Epithelial cell of proximal tubule (primary cell): ENCODE data around the gene UBE2H. TPM values are rescaled to one million over a fixed set of nuclear protein-coding genes. Genes with fewer than 3 reads are reported as not detected.
"Not testable (repeated sequence)": the region's sequence is repeated elsewhere in the genome, so short reads cannot be mapped to it uniquely, and the experiment has no call there.

Source experiments
- DNase-seq: peaks from one replicate; pipeline ENCODE4 v3.0.0-alpha.2; 2011; ENCODE audit warnings: low read depth
- H3K4me3 ChIP-seq: 2 replicates; pipeline ENCODE4 v1.5.1; 2011; ENCODE audit warnings: low read depth, mild to moderate bottlenecking, low read length
- total RNA-seq: library from RNA; depleted of rRNA; stranded (reverse); fragments of >200 nt; gene quantifications from 2 replicates; pipeline ENCODE4 v1.2.3, GENCODE V29; 2015
- TF ChIP-seq, protein P1 (sequence below): conservative IDR thresholded peaks from 2 replicates; pipeline ENCODE4 v1.5.1; 2012; ENCODE audit warnings: low read depth, mild to moderate bottlenecking, low read length

The UBE2H gene
- total RNA-seq, 1 donor from 2014 or later, result 88.1 TPM

GRCh38 chr7:129825209-129825970, 127.4 kb downstream of the UBE2H start:
- peak overlapping the region; percentile 85 for H3K4me3 ChIP-seq
- DNase-seq, result no peak
- TF ChIP-seq, protein P1, sequence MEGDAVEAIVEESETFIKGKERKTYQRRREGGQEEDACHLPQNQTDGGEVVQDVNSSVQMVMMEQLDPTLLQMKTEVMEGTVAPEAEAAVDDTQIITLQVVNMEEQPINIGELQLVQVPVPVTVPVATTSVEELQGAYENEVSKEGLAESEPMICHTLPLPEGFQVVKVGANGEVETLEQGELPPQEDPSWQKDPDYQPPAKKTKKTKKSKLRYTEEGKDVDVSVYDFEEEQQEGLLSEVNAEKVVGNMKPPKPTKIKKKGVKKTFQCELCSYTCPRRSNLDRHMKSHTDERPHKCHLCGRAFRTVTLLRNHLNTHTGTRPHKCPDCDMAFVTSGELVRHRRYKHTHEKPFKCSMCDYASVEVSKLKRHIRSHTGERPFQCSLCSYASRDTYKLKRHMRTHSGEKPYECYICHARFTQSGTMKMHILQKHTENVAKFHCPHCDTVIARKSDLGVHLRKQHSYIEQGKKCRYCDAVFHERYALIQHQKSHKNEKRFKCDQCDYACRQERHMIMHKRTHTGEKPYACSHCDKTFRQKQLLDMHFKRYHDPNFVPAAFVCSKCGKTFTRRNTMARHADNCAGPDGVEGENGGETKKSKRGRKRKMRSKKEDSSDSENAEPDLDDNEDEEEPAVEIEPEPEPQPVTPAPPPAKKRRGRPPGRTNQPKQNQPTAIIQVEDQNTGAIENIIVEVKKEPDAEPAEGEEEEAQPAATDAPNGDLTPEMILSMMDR, result peak; percentile 49

DNA sequence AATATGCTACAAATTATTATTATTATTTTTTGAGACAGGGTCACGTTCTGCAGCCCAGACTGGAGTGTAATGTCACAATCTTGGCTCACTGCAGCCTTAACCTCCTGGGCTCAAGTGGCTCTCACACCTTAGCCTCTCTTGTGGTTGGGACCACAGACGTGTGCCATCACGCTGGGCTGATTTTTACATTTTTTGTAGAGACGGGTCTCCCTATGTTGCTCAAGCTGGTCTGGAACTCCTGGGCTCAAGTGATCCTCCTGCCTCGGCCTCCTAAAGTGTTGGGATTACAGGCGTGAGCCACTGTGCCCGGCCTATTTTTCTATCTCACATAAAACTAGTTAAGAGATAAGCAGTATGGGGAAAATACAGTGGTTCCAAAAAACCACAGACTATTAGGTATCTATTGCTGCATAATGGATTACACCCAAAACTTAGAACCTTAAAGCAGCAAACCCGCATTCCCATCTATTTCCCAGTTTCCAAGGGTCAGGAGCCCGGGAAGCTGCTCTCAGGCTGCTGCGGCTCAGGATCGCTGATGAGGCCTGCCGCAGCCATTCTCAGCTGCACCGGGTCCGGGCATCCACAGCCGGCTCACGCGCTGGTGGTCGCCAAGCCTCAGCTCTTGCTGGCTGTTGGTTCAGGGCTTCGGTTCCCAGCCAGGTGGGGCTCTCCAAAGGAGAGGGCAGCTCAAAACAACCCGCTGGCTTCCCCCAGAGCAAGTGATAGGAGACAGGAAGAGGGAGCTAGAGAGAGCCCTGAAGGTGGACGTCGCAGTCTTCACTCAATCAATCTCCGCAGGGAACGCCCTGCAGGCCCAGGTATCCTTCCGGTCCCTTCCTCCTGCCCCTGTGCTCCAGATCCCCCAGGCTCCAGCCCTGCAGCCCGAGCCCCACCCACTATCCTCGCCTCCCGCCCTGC, 128.2 kb downstream of the UBE2H start:
- TF ChIP-seq, protein P1, result peak; percentile 46
- peak overlapping the region; percentile 85 for H3K4me3 ChIP-seq
- no peak for DNase-seq

GRCh38 chr7:129823143-129823542, 129.6 kb downstream of the UBE2H start:
- DNase-seq, H3K4me3 ChIP-seq: not testable (repeated sequence)

- DNase-seq, result no peak
- no peak overlapping the region for H3K4me3 ChIP-seq
- TF ChIP-seq, protein P1, result no peak
Observed at GRCh38 chr7:129821476-129821875, 131.3 kb downstream of the UBE2H start.

- no peak for DNase-seq
Observed at GRCh38 chr7:129816742-129817141, 136.0 kb downstream of the UBE2H start.

GRCh38 chr7:129807863-129808262, 144.9 kb downstream of the UBE2H start:
- TF ChIP-seq, protein P1, result no peak
- DNase-seq, result no peak

More at GRCh38 chr7:129816742-129817141, 136.0 kb downstream of the UBE2H start:
- no peak overlapping the region for H3K4me3 ChIP-seq
- TF ChIP-seq, protein P1, result no peak

More at GRCh38 chr7:129807863-129808262, 144.9 kb downstream of the UBE2H start:
- no peak overlapping the region for H3K4me3 ChIP-seq
